ENCODE measurements around the gene ITGAL.

The ITGAL gene

DNA sequence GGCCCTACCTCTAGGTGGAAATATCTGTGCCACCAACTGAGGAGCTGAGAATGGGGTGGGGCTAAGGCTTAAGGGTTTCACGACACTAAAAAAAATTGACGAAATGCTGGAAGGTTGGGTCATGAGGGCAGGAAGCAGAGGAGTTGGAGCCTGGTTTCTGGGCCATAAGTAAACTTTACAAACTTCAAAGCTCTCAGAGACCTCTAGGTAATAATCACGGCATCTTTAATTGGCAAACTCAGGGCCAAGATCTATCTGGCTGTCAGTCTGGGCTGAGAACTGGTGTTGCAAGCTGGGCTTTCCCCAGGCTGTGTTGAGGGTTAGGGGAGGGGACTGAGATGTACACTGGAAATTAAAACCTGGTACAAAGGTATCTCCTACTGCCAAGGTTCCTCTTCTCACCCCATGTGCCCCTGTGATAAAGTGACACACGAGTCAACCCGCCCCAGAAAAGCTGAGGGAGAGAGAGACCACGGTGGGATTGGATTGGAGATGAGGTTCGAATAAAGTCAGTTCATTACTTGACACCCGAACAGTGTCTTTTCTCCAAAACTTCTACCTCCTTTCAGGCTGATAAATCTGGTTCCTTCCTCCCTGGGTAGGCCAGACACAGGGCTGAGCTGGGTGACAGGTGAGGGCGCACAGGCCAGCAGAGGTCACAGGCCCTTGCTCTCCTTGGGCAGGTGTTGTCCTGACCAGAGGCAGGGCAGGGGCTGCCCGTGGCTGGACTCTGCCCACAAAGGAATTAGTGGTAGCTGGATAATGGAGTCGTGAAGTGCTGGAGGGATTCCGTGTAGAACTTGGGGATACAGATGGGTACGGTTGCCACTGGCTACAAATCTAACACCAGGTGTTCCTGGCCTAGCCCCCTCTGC, 57.9 kb downstream of the ITGAL start:
- no peak for TF ChIP-seq ZFX (IDR thresholded peaks at IDR 0.05; ENCODE audit: borderline replicate concordance)
- TF ChIP-seq, protein P1, sequence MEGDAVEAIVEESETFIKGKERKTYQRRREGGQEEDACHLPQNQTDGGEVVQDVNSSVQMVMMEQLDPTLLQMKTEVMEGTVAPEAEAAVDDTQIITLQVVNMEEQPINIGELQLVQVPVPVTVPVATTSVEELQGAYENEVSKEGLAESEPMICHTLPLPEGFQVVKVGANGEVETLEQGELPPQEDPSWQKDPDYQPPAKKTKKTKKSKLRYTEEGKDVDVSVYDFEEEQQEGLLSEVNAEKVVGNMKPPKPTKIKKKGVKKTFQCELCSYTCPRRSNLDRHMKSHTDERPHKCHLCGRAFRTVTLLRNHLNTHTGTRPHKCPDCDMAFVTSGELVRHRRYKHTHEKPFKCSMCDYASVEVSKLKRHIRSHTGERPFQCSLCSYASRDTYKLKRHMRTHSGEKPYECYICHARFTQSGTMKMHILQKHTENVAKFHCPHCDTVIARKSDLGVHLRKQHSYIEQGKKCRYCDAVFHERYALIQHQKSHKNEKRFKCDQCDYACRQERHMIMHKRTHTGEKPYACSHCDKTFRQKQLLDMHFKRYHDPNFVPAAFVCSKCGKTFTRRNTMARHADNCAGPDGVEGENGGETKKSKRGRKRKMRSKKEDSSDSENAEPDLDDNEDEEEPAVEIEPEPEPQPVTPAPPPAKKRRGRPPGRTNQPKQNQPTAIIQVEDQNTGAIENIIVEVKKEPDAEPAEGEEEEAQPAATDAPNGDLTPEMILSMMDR (IDR thresholded peaks at IDR 0.05) = no peak
- H3K27ac ChIP-seq = peak overlapping the region; percentile 98

DNA sequence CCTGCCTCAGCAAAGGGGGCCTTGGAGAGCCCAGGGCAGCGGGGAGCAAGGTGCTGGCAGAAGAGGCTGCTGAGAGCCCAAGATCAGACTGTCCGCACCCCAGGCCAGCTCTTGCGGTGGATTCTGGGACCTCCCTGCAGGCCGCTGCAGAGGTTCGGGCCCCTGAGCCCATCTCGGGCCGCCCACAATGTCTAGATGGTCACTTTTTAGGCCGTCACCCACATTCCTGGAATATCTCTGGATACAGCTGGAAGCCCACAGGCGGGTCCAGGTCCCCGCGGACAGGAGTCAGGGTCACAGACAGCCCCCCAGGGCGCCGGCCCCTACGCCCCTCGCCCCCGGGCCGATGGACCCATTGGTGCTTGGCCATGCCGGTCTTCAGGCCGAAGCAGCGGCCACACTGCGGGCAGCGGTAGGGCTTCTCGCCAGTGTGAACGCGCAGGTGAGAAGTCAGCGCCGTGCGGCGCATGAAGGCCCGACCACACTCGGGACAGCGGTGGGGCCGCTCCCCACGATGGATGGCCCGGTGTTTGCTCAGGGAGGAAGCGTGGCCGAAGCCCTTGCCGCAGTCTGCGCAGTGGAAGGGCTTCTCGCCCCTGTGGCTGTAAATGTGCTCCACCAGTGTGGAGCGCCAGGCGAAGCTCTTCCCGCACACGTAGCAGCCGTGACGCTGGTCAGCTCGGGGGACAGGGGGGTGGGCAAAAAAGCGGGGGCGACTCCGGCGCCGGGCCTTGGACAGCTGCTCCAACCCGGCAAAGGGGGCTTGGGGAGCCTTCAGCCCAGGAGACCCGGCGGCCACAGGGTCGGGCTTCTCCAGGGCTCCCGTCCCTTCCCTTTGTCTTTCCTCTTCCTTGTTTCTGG, 60.0 kb downstream of the ITGAL start:
- H3K27ac ChIP-seq = peak overlapping the region; percentile 98
- TF ChIP-seq ZFX (IDR thresholded peaks at IDR 0.05; ENCODE audit: borderline replicate concordance) = no peak
- TF ChIP-seq, protein P1 (IDR thresholded peaks at IDR 0.05) = no peak

DNA sequence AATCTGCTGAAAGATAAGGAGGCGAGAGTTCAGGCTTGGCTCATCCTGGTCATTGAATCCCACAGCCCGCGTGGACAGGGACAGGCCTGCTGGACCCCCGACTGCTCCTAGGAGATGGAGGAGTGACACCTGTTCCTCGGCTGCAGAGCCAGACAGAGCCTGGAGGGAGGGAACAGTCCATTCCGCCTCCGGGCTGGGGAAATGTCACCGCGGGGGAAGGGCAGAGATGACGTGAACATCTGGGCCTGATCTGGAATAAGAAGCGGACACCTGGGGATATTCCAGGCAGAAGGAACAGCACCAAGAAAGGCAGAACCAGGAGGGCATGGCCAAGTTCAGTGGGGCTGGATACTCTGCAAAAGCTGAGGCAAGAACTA, 60.6 kb downstream of the ITGAL start:
- TF ChIP-seq ZFX (IDR thresholded peaks at IDR 0.05; ENCODE audit: borderline replicate concordance) = no peak
- TF ChIP-seq, protein P1 (IDR thresholded peaks at IDR 0.05) = no peak
- H3K27ac ChIP-seq = peak overlapping the region; percentile 98

DNA sequence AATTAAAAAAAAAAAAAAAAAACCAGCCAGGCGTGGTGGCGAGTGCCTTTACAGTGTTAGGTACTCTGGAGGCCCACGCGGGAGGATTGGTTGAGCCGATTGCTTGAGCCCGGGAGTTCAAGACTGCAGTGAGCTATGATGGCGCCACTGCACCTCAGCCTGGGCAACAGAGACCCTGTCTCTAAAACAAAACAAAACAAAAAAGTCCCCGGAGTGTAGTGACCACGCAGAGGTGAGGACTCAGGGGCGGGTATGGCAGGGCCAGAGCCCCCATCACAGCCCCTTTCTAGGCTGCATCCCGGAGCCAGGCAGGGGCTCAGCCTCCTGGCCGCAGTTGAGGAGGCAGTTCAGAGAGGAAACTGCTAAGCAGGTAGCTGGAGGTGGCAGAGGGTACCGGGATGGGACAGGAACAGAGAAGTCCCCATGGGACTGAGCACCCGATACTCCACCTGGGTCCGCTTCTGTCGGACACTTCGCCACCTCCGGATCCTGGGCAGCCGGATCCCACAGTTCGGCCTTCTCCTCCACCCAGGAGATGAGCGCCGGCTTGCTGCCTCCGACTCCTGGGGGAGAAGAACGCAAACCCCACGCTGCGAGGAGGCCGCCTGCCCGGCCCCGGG, 61.3 kb downstream of the ITGAL start:
- TF ChIP-seq, protein P1 (IDR thresholded peaks at IDR 0.05) = no peak
- no peak for TF ChIP-seq ZFX (IDR thresholded peaks at IDR 0.05; ENCODE audit: borderline replicate concordance)
- H3K27ac ChIP-seq = peak overlapping the region; percentile 98

DNA sequence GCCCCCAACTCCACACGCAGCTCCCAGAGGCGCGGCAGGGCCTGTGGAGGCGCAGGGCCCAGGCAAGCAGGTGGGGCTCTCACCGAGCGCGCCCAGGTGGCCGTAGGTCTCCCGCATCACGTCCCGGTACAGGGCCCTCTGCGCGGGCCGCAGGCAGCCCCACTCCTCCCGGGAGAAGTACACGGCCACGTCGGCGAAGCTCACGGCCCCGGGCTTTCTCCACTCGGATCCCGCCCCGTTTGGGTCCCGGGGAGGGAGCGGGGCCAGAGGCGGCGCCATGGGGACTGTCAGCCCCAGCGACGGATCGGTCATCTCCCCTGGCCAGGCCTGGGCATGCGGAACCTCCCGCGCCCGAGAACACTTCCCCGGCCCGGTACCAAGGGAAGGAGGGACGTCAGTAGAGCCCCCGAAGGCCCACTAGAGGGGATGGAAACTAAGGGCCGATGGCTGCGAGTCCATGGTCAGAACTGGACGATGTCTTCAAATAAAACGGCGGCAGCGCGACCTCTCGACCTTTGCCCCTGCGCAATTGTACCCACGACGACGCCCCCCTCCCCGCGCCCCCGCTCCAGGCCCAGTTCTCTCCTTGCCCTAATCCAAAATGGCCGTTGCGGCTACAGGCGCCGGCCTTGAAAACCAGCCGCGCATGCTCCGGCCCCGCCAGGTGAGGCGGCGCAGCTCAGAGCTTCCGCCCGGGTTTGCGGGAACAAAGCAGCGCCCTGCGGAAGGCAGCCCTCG, 62.0 kb downstream of the ITGAL start, which contains the start of gene ZNF747:
ZNF747 (minus strand) TSS at position 491 of the 738 bp plus-strand sequence; CDS start at position 312, 179 bp downstream.
- peak within 1 kb of the TSS; percentile 98 for H3K27ac ChIP-seq
- TF ChIP-seq, protein P1 (IDR thresholded peaks at IDR 0.05) = no peak
- no peak for TF ChIP-seq ZFX (IDR thresholded peaks at IDR 0.05; ENCODE audit: borderline replicate concordance)

DNA sequence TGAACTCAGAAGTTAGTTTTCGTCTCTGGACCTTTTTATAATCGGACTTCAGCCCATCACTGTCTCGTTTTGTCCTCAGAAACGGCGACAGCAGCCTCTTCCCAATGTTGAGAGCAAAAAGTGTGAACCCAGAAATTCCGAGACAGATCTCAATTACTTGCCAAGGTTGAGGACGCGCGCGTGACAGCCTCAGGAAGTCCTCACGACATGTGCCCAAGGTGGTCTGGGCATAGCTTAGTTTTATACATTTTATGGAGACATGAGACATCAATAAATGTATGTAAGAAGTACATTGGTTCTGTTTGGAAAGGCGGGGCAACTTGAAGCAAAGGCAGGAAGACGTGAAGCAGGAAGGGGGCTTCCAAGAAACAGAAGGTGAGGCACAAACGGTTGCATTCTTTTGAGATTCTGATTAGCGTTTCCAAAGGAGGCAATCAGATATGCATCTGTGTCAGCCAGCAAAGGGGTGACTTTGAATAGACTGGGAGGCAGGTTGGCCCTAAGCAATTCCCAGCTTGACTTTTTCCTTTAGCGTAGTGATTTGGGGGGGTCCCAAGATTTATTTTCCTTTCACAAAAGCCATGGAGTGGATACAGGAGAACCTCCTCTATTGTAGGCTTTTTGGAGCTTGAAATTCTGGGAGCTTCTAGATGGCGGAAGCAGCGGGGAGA, 62.7 kb downstream of the ITGAL start:
- TF ChIP-seq, protein P1 (IDR thresholded peaks at IDR 0.05) = no peak
- TF ChIP-seq ZFX (IDR thresholded peaks at IDR 0.05; ENCODE audit: borderline replicate concordance) = no peak
- peak overlapping the region; percentile 98 for H3K27ac ChIP-seq

Data from 22Rv1 (cell line).